Neural progenitor cell (in vitro differentiated cells): ENCODE results near the gene SCT. TPM values are rescaled to one million over a fixed set of nuclear protein-coding genes. Genes with fewer than 3 reads are reported as not detected.

Source experiments
- DNase-seq: peaks from one replicate; pipeline ENCODE4 v3.0.0-alpha.2; 2016; ENCODE audit warnings: low spot score
- H2AFZ ChIP-seq: fragments of 200-600 bp; sonication (generic); replicated peaks from 2 replicates; pipeline ENCODE4 v1.6.1; 2016; ENCODE audit warnings: antibody characterized with exemption
- H3F3A ChIP-seq: fragments of 200-600 bp; sonication (generic); 2 replicates; pipeline ENCODE4 v1.6.1; 2016; ENCODE audit warnings: antibody characterized with exemption, low read depth
- H3K27ac ChIP-seq: fragments of 200-600 bp; sonication (generic); 2 replicates; pipeline ENCODE4 v1.5.1; 2016; ENCODE audit warnings: mild to moderate bottlenecking
- H3K27me3 ChIP-seq: fragments of 200-600 bp; sonication (generic); 2 replicates; pipeline ENCODE4 v1.6.1; 2016; ENCODE audit warnings: mild to moderate bottlenecking, moderate library complexity
- H3K36me3 ChIP-seq: fragments of 200-600 bp; sonication (generic); 2 replicates; pipeline ENCODE4 v1.5.1; 2016
- H3K4me1 ChIP-seq: fragments of 200-600 bp; sonication (generic); 2 replicates; pipeline ENCODE4 v1.6.1; 2016; ENCODE audit warnings: mixed run types
- H3K4me2 ChIP-seq: fragments of 200-600 bp; sonication (generic); 2 replicates; pipeline ENCODE4 v1.6.1; 2016
- H3K4me3 ChIP-seq: fragments of 200-600 bp; sonication (generic); 2 replicates; pipeline ENCODE4 v1.5.1; 2016
- H3K79me2 ChIP-seq: fragments of 200-600 bp; sonication (generic); 2 replicates; pipeline ENCODE4 v1.6.1; 2016; ENCODE audit warnings: low read depth
- H3K9ac ChIP-seq: fragments of 200-600 bp; sonication (generic); 2 replicates; pipeline ENCODE4 v1.6.1; 2016
- H3K9me3 ChIP-seq: fragments of 200-600 bp; sonication (generic); 2 replicates; pipeline ENCODE4 v1.5.1; 2016; ENCODE audit warnings: low read depth
- H4K20me1 ChIP-seq: fragments of 200-600 bp; sonication (generic); 2 replicates; pipeline ENCODE4 v1.6.1; 2016; ENCODE audit warnings: low read depth
- H3K27ac Mint-ChIP-seq: 3 replicates; pipeline ENCODE4 v1.8.0; 2021; ENCODE audit warnings: mixed read lengths
- H3K27me3 Mint-ChIP-seq: 2 replicates; pipeline ENCODE4 v1.8.0; 2022; ENCODE audit warnings: low read depth, mild to moderate bottlenecking, inconsistent platforms, moderate library complexity, mixed read lengths; ENCODE audit not compliant: insufficient read depth
- H3K36me3 Mint-ChIP-seq: 3 replicates; pipeline ENCODE4 v1.8.0; 2021; ENCODE audit warnings: mixed read lengths
- H3K4me1 Mint-ChIP-seq: 3 replicates; pipeline ENCODE4 v1.8.0; 2021; ENCODE audit warnings: mixed read lengths
- H3K4me3 Mint-ChIP-seq: 3 replicates; pipeline ENCODE4 v1.8.0; 2021; ENCODE audit warnings: mild to moderate bottlenecking, moderate library complexity, mixed read lengths
- H3K9me3 Mint-ChIP-seq: 3 replicates; pipeline ENCODE4 v1.8.0; 2020; ENCODE audit warnings: mixed read lengths
- EZH2 ChIP-seq: fragments of 200-600 bp; sonication (generic); IDR thresholded peaks from 2 replicates; pipeline ENCODE4 v1.6.1; 2017; ENCODE audit warnings: antibody characterized with exemption, mild to moderate bottlenecking, moderate library complexity
- EZH2phosphoT487 ChIP-seq: fragments of 200-600 bp; sonication (generic); IDR thresholded peaks from 2 replicates; pipeline ENCODE4 v1.6.1; 2017; ENCODE audit warnings: antibody characterized with exemption
- total RNA-seq: library from RNA; depleted of rRNA; stranded (reverse); fragments of >200 nt; gene quantifications from 2 replicates; pipeline ENCODE4 v1.2.3, GENCODE V29; 2015; ENCODE audit warnings: low replicate concordance
- TF ChIP-seq, protein P1 (sequence below): fragments of 200-600 bp; sonication (generic); IDR thresholded peaks from 2 replicates; pipeline ENCODE4 v1.5.1; 2017; ENCODE audit warnings: antibody characterized with exemption, mild to moderate bottlenecking

Gene SCT
- total RNA-seq, 1 donor from 2014 or later, result not detected

- H3K27me3 Mint-ChIP-seq, result peaks cover 9% of the 10 kb centered on the region
- H3K79me2 ChIP-seq, result no peaks in the 10 kb centered on the region
- peaks cover 15% of the 10 kb centered on the region for H3K4me1 Mint-ChIP-seq
- no peaks in the 10 kb centered on the region for H3K4me1 ChIP-seq
- no peak overlapping the region for H3K27ac ChIP-seq
- TF ChIP-seq, protein P1, sequence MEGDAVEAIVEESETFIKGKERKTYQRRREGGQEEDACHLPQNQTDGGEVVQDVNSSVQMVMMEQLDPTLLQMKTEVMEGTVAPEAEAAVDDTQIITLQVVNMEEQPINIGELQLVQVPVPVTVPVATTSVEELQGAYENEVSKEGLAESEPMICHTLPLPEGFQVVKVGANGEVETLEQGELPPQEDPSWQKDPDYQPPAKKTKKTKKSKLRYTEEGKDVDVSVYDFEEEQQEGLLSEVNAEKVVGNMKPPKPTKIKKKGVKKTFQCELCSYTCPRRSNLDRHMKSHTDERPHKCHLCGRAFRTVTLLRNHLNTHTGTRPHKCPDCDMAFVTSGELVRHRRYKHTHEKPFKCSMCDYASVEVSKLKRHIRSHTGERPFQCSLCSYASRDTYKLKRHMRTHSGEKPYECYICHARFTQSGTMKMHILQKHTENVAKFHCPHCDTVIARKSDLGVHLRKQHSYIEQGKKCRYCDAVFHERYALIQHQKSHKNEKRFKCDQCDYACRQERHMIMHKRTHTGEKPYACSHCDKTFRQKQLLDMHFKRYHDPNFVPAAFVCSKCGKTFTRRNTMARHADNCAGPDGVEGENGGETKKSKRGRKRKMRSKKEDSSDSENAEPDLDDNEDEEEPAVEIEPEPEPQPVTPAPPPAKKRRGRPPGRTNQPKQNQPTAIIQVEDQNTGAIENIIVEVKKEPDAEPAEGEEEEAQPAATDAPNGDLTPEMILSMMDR, result no peak
- TF ChIP-seq EZH2phosphoT487, result no peak
- no peak for DNase-seq
- H3K9me3 Mint-ChIP-seq, result peaks cover 11% of the 10 kb centered on the region
- H3K4me3 ChIP-seq, result no peak overlapping the region
- peaks cover 30% of the 10 kb centered on the region for H3K27me3 ChIP-seq
- H3K4me3 Mint-ChIP-seq, result no peak overlapping the region
- H3K36me3 ChIP-seq, result no peaks in the 10 kb centered on the region
- no peak overlapping the region for H3K27ac Mint-ChIP-seq
- H2AFZ ChIP-seq, result no peak overlapping the region
- peaks cover 16% of the 10 kb centered on the region for H3K36me3 Mint-ChIP-seq
- no peaks in the 10 kb centered on the region for H3K9me3 ChIP-seq
- peaks cover 6% of the 10 kb centered on the region for H3F3A ChIP-seq
- no peak overlapping the region for H3K4me2 ChIP-seq
- peaks cover 11% of the 10 kb centered on the region for H4K20me1 ChIP-seq
- H3K9ac ChIP-seq, result no peak overlapping the region
These were observed 1.1 kb upstream of the SCT start for GRCh38 chr11:628056-628455.

DNA sequence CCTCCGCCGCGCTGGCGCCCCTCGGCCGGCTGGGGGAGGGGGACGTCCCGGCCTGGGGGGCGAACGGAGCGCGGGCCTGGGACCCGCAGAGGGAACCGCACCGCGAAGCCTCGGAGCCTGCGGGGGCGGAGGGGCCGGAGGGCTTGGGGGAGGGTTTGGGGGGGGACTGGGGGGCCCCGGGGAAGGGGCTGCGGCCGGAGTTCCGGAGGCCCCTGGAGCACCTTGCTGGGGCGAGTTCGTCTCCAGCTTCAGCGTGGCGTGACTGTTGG is 261 bp upstream of the SCT start:
- no peak for DNase-seq
- Histone ChIP-seq H3K79me2 (no peaks in the 10 kb centered on the region), H3K9me3 (no peaks in the 10 kb centered on the region), H3K4me1 (no peaks in the 10 kb centered on the region), H3K9ac (no peak overlapping the region), H3K36me3 (no peaks in the 10 kb centered on the region), H3K27me3 (peaks cover 30% of the 10 kb centered on the region), H3K27ac (no peak overlapping the region), H3F3A (peaks cover 6% of the 10 kb centered on the region), H3K4me2 (peak overlapping the region; percentile 52), H3K4me3 (no peak overlapping the region), H2AFZ (no peak overlapping the region), H4K20me1 (peaks cover 14% of the 10 kb centered on the region)
- H3K4me1 Mint-ChIP-seq, result peaks cover 12% of the 10 kb centered on the region
- H3K36me3 Mint-ChIP-seq, result peaks cover 10% of the 10 kb centered on the region
- TF ChIP-seq EZH2phosphoT487 (no peak), EZH2 (no peak)
- TF ChIP-seq, protein P1, result no peak
- no peak overlapping the region for H3K4me3 Mint-ChIP-seq
- H3K27me3 Mint-ChIP-seq, result peaks cover 9% of the 10 kb centered on the region
- peaks cover 11% of the 10 kb centered on the region for H3K9me3 Mint-ChIP-seq
- H3K27ac Mint-ChIP-seq, result no peak overlapping the region

DNA sequence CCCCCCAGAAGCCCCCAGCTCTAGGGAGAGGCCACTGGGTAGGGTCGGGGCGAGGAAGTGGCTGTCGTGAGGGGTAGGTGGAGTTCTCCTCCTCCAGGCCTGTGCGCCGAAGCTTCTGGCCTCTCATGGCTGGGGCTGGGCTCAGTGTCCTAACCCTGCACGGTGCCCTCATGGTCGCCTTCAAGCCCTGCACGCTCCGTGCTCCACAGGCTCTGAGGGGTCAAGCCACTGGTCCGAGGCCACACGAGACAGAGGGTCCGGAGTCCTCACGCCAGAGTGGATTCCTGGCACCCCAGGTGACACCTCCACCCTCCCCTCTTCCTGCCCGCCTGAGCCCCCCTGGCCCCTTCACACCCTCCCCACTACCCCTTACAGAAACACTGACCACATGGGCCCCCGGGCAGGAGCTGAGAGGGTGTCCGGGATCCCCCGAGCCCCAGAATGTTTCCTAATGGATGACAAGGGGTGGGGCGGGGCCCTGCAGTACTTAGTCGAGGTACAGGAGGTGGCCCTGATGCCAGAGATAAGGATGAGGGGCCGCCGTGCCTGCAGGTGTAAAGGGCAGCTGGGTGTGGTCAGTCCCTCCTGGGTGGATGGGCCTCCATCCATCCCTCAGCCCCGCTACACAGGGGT is 1.2 kb downstream of the SCT start:
- no peak overlapping the region for H3K4me3 ChIP-seq
- Mint-ChIP-seq H3K4me1 (peaks cover 12% of the 10 kb centered on the region), H3K9me3 (peaks cover 11% of the 10 kb centered on the region), H3K27ac (no peak overlapping the region), H3K36me3 (peaks cover 10% of the 10 kb centered on the region), H3K4me3 (no peak overlapping the region), H3K27me3 (peaks cover 9% of the 10 kb centered on the region)
- H3K4me2 ChIP-seq, result no peak overlapping the region
- H4K20me1 ChIP-seq, result peaks cover 14% of the 10 kb centered on the region
- H3K4me1 ChIP-seq, result no peaks in the 10 kb centered on the region
- H3K9ac ChIP-seq, result no peak overlapping the region
- H3K27ac ChIP-seq, result no peak overlapping the region
- peaks cover 30% of the 10 kb centered on the region for H3K27me3 ChIP-seq
- H2AFZ ChIP-seq, result no peak overlapping the region
- H3K36me3 ChIP-seq, result no peaks in the 10 kb centered on the region
- H3F3A ChIP-seq, result peaks cover 6% of the 10 kb centered on the region
- no peak for DNase-seq
- H3K79me2 ChIP-seq, result no peaks in the 10 kb centered on the region
- no peaks in the 10 kb centered on the region for H3K9me3 ChIP-seq
- TF ChIP-seq EZH2phosphoT487, result no peak
- TF ChIP-seq EZH2, result no peak
- TF ChIP-seq, protein P1, result no peak
